Measurements from ENCODE around the gene IL10RA.

The IL10RA gene

GRCh38 chr11:118008271-118008911, 22.2 kb downstream of the IL10RA start:
- DNase-seq: peak; percentile 37 to 48

GRCh38 chr11:118009864-118010737, 23.9 kb downstream of the IL10RA start:
- peak in 1 of 2 donors; percentile 2 for DNase-seq

- DNase-seq: peak; percentile 95 to 96
Measured at GRCh38 chr11:118010738-118011461, 24.7 kb downstream of the IL10RA start.

- DNase-seq: peak; percentile 95 to 97
Measured at GRCh38 chr11:118012083-118012669, 26.0 kb downstream of the IL10RA start.

- no peak for DNase-seq
Measured at GRCh38 chr11:118014022-118014421, 27.8 kb downstream of the IL10RA start.

- DNase-seq: peak; percentile 2 to 20
Measured at GRCh38 chr11:118015385-118015841, 29.2 kb downstream of the IL10RA start.

GRCh38 chr11:118016104-118016503, 29.9 kb downstream of the IL10RA start:
- peak in 1 of 2 donors; percentile 2 for DNase-seq

GRCh38 chr11:118017111-118017510, 30.9 kb downstream of the IL10RA start:
- DNase-seq: no peak

GRCh38 chr11:118017631-118018315, 31.6 kb downstream of the IL10RA start:
- DNase-seq: no peak

GRCh38 chr11:118018401-118018800, 32.2 kb downstream of the IL10RA start:
- no peak for DNase-seq

- no peak for DNase-seq
Measured at GRCh38 chr11:118021146-118021545, 35.0 kb downstream of the IL10RA start.

GRCh38 chr11:118027694-118028093, 41.5 kb downstream of the IL10RA start:
- DNase-seq: no peak

- DNase-seq: no peak
Measured at GRCh38 chr11:118028626-118029025, 42.4 kb downstream of the IL10RA start.

- no peak for DNase-seq
Measured at GRCh38 chr11:118033443-118033842, 47.2 kb downstream of the IL10RA start.

GRCh38 chr11:118042141-118042540, 55.9 kb downstream of the IL10RA start:
- no peak for DNase-seq

GRCh38 chr11:118042796-118043195, 56.6 kb downstream of the IL10RA start:
- no peak for DNase-seq

- no peak for DNase-seq
Measured at GRCh38 chr11:118045191-118045590, 59.0 kb downstream of the IL10RA start.

GRCh38 chr11:118046051-118046963, 60.1 kb downstream of the IL10RA start:
- DNase-seq: no peak

GRCh38 chr11:118046964-118047700, 60.9 kb downstream of the IL10RA start:
- DNase-seq: no peak

GRCh38 chr11:118047749-118048148, 61.6 kb downstream of the IL10RA start:
- DNase-seq: no peak

Measured in inflammatory macrophage (primary cell).